ENCODE results near the gene LONRF3.

The LONRF3 gene

DNA sequence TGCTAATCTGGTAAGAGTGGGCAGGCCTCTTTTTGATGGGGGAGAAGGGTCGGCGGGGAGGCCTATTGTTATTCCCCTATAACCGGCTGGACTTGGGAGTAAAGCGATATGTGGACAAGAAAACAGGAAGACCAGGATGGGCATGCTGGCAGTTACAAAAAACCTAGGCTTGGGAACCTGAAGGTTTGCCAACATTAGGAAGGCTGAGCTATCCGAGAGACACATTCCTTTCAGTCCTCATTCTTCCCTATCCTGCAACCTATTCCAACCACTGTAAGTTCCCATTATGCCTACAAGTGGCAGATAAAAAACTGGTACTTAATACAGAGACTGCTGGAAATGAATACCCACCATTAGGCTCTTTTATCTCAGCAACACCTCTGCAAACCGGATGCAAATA, 66.0 kb downstream of the LONRF3 start:
- DNase-seq: no peak

GRCh38 chrX:119041175-119041574, 66.8 kb downstream of the LONRF3 start:
- DNase-seq: no peak

DNA sequence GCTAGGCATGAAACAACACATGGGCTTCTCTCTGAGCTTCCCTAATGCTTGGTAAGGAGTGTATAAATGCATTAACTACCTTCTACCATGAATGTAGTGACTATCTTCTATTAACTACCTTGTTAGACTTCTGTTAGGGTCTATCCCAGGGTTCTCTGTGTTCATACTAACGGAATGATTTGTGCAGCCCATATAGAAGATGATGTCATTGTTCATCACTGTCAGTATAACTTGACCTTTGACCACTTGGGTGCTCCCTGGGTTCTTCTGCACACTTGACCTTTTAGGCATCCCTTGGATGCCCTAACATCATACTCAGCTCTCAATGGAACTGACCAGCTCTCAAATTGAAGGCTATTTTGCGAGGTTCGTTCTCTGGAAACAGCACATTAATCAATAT, 67.6 kb downstream of the LONRF3 start:
- no peak for DNase-seq

DNA sequence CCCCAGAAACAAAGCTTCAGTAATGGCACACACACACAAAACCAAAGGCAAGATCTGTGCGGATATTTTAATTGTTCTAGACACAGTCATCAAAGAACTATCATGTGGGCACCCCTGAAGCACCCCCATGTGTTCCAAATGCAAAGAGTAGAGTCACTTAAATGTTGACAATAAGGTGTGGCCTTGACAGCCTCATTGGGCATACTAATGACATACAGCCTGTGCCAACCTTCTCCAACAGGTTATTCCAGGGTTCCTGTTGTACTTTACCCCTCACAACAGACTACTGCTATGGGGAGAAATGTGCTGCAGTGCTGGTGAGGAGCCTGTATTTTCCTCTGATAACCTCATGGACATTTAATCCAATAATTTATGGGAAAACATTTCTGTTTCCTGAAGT, 68.6 kb downstream of the LONRF3 start:
- no peak for DNase-seq

DNA sequence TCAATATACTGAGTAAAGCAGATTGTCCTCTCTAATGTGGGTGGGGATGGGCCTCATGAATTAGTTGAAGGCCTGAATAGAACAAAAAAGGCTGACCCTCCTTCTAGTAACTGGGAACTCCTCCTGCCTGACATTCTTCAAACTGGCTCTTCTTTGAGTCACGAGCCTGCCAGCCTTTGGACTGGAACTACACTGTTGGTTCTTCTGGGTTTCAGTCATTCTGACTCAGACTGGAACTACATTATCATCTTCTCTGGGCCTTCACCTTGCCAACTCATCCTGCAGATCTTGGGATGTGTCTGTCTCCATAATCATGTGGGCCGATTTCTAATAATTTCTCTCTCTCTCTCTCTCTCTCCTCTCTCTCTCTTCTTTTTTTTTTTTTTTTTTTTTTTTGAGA, 71.5 kb downstream of the LONRF3 start:
- DNase-seq: peak; percentile 43

DNA sequence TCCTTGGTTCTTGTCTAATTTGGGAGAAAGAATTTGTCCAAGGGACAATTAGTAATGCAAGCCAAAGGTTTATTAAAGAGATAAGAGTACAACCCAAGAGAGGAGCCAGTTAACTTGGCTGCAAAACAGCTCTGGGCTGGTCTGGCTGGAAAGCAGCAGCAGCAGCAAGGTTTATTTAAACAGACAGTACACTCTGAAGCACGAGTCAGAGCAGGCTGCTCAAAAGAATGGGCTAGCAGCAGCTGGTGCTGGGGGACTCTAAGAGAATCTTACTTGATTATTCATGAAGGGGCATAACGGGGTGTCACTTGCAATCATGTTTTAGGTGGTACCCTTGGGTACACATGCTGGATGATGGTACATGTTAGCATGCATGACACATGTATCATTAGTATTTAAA, 81.3 kb downstream of the LONRF3 start:
- DNase-seq: no peak

DNA sequence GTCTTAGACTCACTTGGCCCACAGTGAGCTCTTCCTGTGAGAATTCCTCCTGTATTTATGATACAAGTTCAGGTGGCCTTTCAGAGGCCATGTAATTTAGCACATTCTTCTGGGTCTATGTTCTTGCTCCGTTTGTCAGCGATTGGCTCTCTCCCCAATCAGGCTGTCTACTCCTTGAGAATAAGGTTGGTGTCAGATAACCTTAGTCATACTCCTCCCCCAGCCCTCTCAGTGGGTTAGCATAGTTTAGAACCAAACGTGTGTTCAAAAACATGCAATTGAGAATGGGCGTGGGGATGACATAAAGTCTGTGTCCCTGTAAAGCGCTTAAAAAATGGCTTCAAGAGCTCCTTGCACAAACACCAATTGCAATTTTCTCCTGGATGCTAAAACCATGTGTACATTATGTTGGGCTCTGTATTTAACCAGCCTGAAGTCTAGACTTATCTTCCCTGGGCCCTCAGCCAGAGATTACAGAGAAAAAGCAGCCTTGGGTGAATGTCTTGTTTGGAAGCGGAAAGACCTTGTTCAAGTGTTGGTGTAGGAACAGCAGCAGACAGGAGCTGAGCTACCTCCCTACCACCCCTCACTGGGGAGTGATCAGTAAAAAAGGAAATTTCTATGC, 88.4 kb downstream of the LONRF3 start:
- no peak for DNase-seq

DNA sequence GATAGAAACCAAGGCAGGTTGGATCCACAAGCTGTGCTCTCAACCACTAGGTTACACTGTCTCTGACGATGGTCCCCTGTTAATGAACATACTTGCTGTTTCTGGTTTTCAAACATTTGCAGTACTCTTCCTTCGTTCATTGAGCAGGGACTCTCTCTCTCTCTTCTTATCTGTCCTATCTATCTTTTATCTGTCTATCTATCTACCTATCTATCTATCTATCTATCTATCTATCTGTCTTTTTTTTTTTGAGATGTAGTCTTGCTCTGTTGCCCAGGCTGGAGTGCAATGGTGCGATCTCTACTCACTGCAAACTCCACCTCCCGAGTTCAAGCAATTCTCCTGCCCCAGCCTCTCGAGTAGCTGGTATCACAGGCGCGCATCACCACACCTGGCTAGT, 89.0 kb downstream of the LONRF3 start:
- no peak for DNase-seq

DNA sequence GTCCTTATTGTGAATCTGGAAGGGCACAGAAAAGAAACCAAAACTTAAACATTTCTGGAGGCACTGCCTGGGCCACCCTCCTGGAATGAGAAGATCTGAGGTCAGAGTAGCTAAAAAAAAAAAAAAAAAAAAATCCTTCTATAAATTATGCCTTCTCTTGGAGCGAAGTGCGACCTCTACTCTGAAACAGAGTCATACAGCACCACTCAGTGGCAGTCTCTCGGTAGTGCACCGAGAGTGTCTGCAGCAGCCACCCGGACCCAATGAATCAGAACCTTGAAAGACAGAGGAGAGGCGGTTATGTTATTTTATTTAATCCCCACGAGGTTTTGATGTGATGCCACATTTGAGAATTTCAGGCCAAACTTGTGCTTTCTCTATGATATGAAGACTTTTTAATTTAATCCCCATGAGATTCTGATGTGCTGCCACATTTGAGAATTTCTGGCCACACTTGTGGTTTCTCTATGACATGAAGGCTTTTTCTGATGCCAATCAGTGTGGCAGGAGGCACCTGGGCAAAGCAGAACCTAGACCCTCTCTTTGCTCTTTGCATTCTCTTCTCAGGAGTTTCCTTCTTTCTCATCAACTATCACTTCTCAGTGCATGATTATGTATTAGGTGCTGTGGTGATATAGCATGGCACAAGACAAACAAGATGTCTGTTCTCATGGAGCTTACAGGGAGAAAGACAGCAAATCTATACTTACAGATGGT, 92.8 kb downstream of the LONRF3 start:
- peak; percentile 51 for DNase-seq
